GM21447 (cell line): Measurements from ENCODE around the gene GJB5.
"Not testable (repeated sequence)": the region's sequence is repeated elsewhere in the genome, so short reads cannot be mapped to it uniquely, and the experiment has no call there.

Source experiments
- ATAC-seq: cut with Tn5 transposase; IDR thresholded peaks from one replicate; pipeline ENCODE4 v1.9.1; 2021; ENCODE audit not compliant: unreplicated experiment

The GJB5 gene

GRCh38 chr1:34754964-34755637, at the start of gene GJB5:
TSS of gene GJB5 (plus strand) at chr1:34755047. CDS start at chr1:34757331, 2,284 bp downstream.
- ATAC-seq: no peak

- ATAC-seq: no peak
Measured at GRCh38 chr1:34705077-34705476, 49.8 kb upstream of the GJB5 start.

GRCh38 chr1:34708106-34708505, 46.7 kb upstream of the GJB5 start:
- no peak for ATAC-seq

DNA sequence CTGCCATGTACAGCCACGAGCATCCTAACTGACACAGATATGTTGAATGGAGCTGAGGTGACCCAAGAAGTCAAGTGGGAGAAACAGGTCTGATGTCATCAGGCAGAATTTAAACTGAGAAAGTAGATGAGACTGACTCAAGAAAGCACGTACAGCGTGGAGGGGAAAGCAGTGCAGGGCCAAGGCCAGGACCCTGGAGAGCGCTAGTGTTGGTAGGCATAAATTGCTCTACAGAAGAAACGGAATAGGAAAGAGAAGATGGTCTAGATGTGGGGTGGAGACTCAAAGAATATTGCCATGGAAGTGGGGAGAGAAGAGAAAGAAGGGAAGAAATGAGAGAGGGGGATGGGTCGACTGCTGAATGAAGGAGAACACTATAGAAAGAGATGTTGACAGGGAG, 45.3 kb upstream of the GJB5 start:
- ATAC-seq: no peak

- ATAC-seq: no peak
Measured at GRCh38 chr1:34710812-34711211, 44.0 kb upstream of the GJB5 start.

DNA sequence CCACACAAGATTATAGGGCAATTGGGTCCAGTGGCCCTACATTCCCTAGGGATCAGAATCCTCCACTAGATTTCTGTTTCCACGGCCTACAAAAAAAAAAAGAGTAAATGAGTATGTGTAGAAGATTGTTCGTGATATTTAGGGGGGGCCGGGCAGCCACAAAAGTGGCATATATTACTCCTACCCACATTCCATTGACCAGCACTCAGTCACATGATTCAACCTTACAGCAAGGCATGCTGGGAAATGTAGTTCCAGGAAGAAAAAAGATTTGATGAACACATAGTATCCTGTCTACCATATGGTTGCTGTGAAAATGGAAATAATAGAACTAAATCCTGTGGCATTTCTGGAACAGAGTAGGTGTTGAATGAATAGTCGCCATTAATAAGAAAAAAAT, 43.4 kb upstream of the GJB5 start:
- ATAC-seq: no peak

GRCh38 chr1:34712007-34712688, 42.7 kb upstream of the GJB5 start:
- ATAC-seq: no peak

- no peak for ATAC-seq
Measured at GRCh38 chr1:34713443-34713842, 41.4 kb upstream of the GJB5 start.

DNA sequence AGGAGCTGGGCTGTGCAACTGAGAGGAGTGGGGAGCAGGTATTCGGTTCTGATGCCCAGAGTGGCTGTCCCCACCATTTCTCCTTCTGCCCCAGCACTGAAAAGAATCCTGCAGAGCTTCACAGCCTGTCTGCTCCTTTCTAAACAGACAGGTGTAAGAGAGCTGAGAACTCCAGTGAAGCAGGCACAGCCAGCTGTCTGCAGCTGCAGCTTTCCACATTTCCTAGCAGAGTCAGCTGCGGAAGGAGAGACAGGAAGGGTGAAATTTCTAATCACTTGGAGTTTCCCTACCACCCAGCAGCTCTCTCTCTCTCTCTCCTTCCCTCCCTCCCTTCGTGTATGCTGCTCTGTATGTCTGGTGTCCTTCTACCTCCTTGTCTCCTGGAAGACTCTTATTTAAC, 40.5 kb upstream of the GJB5 start:
- ATAC-seq: no peak

GRCh38 chr1:34715139-34715538, 39.7 kb upstream of the GJB5 start:
- no peak for ATAC-seq

GRCh38 chr1:34721241-34721640, 33.6 kb upstream of the GJB5 start:
- no peak for ATAC-seq

GRCh38 chr1:34721646-34722355, 33.0 kb upstream of the GJB5 start:
- no peak for ATAC-seq

GRCh38 chr1:34726861-34727260, 28.0 kb upstream of the GJB5 start:
- no peak for ATAC-seq

- ATAC-seq: no peak
Measured at GRCh38 chr1:34730485-34730884, 24.4 kb upstream of the GJB5 start.

DNA sequence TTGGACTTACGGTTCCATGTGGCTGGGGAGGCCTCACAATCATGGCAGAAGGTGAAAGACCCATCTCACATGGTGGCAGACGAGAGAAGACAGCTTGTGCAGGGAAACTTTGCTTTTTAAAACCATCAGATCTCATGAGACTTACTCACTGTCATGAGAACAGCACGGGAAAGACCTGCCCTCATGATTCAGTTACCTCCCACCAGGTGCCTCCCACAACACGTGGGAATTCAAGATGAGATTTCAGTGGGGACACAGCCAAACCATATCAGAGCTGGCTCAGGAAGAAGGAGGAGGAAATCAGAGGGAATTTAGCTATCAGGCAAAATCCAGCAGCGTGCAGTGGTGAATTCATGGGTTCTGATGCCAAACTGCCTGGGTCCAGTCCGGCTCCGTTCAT, 22.0 kb upstream of the GJB5 start:
- ATAC-seq: not testable (repeated sequence)

GRCh38 chr1:34736692-34737091, 18.2 kb upstream of the GJB5 start:
- ATAC-seq: no peak

DNA sequence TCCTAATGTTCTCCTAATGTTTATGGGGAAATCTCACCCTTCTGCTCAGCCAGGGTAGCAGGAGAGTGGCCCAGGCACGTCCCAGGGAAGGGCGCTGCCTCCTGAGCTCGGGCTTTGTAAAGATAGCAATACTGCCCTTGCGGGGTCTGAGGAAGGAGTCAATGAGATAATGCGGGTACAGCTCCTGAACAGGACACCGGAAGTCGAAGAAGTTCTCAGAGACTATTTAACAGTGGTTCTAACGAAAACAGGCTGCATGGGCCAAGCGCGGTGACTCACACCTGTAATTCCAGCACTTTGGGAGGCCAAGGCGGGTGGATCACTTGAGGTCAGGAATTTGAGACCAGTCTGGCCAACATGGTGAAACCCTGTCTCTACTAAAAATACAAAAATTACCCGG, 17.6 kb upstream of the GJB5 start:
- ATAC-seq: not testable (repeated sequence)

GRCh38 chr1:34739613-34740012, 15.2 kb upstream of the GJB5 start:
- ATAC-seq: no peak

GRCh38 chr1:34740161-34740868, 14.5 kb upstream of the GJB5 start:
- ATAC-seq: no peak

- ATAC-seq: no peak
Measured at GRCh38 chr1:34742667-34743270, 12.1 kb upstream of the GJB5 start.

DNA sequence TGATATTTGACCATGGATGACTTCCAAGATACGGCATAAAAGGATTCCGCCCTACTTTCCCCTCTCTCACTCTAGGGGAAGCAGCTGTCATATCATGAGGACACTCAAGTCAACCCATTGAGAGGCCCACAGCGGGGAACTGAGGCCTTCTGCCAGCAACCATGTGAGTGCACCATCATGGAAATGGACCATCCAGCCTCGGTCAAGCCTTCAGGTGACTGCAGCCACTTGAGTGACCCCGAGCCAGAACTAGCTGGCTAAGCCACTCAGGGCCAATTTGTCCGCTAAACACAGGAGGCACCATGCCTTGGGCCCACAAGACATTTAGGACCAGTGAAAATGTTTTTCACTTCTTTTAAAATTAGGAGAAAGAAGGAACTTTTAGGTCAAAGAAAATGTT, 11.1 kb upstream of the GJB5 start:
- ATAC-seq: no peak
